GM12873 (cell line): ENCODE data around the gene SLN.

Source experiments
- CTCF ChIP-seq: IDR thresholded peaks from 2 replicates; pipeline ENCODE4 v1.5.1; 2012; ENCODE audit warnings: low read depth, mild to moderate bottlenecking, moderate library complexity, low read length, control low read depth; ENCODE audit not compliant: insufficient read depth; ENCODE audit errors: missing control alignments

Gene SLN

GRCh38 chr11:107695446-107695845, 16.4 kb downstream of the SLN start:
- TF ChIP-seq CTCF = no peak

- TF ChIP-seq CTCF = no peak
These were observed 20.7 kb downstream of the SLN start for GRCh38 chr11:107691000-107691750.

- peak; percentile 61 for TF ChIP-seq CTCF
These were observed 22.3 kb downstream of the SLN start for GRCh38 chr11:107689317-107690202.

- TF ChIP-seq CTCF = no peak
These were observed 23.4 kb downstream of the SLN start for GRCh38 chr11:107688322-107688918.

GRCh38 chr11:107683807-107684206, 28.0 kb downstream of the SLN start:
- TF ChIP-seq CTCF = peak; percentile 57

- no peak for TF ChIP-seq CTCF
These were observed 28.8 kb downstream of the SLN start for GRCh38 chr11:107683061-107683460.

GRCh38 chr11:107682572-107682971, 29.3 kb downstream of the SLN start:
- no peak for TF ChIP-seq CTCF
